ENCODE measurements around the gene CMKLR1. TPM values are rescaled to one million over a fixed set of nuclear protein-coding genes. Genes with fewer than 3 reads are reported as not detected.

CMKLR1 gene
- total and polyA plus RNA-seq, 2 donors (not counting 1 experiment from before 2014, with no cell fraction given) = 0.06 to 0.54 TPM

GRCh38 chr12:108332791-108333382, 6.2 kb downstream of the CMKLR1 start:
- no peak overlapping the region for H3K9ac ChIP-seq (ENCODE audit: low read length)
- POLR2A ChIA-PET = no interaction called here
- ATAC-seq (ENCODE audit: low read depth) (no peak), DNase-seq (no peak)
- H3K79me2 ChIP-seq (ENCODE audit: control insufficient read depth, insufficient read depth, low read length) = no peaks in the 10 kb centered on the region
- H3K27me3 ChIP-seq (replicated peaks in 1 of 4; ENCODE audit: control extremely low read depth in 1 of 4, control insufficient read depth in 3 of 4, insufficient read depth in 4 of 4, low read length in 3 of 4) = peaks cover 0 to 7% (median 3%) of the 10 kb centered on the region in 4 experiments
- H3K4me3 ChIP-seq (ENCODE audit: control extremely low read depth in 1 of 5, extremely low read depth in 1 of 5, insufficient read depth in 1 of 5, low read depth in 2 of 5, low read length in 4 of 5) = no peak overlapping the region
- H2AFZ ChIP-seq (ENCODE audit: insufficient read depth, low read depth, low read length, poor library complexity, severe bottlenecking) = no peak overlapping the region
- intact Hi-C loops (cut with micrococcal nuclease) = no loop called here
- H3K9me3 ChIP-seq (ENCODE audit: control extremely low read depth in 1 of 3, control insufficient read depth in 2 of 3, insufficient read depth in 1 of 3, low read length in 2 of 3) = no peaks in the 10 kb centered on the region
- no peak overlapping the region for H3K4me3 Mint-ChIP-seq
- 80% methylated on average over 1 of the region's 3 CpGs for WGBS (ENCODE audit: insufficient coverage)
- CTCF ChIA-PET = no interaction called here
- no peak overlapping the region for H3K27ac ChIP-seq (ENCODE audit: low read length in 2 of 2)
- peaks cover 3% of the 10 kb centered on the region for H3K9me3 Mint-ChIP-seq (ENCODE audit: insufficient read depth)
- H3K4me2 ChIP-seq (replicated peaks; ENCODE audit: low read depth, low read length, poor library complexity, severe bottlenecking) = no peak overlapping the region
- H3K27ac Mint-ChIP-seq = no peak overlapping the region
- H3K4me1 Mint-ChIP-seq = no peaks in the 10 kb centered on the region
- no peaks in the 10 kb centered on the region for H4K20me1 ChIP-seq (ENCODE audit: control insufficient read depth, insufficient read depth, low read length, poor library complexity, severe bottlenecking)
- H3K27me3 Mint-ChIP-seq = peaks cover 17% of the 10 kb centered on the region
- TF ChIP-seq CTCF (IDR thresholded peaks at IDR 0.05) = no peak
- TF ChIP-seq EZH2 (IDR thresholded peaks at IDR 0.05; ENCODE audit: borderline replicate concordance, insufficient read depth, low read depth, low read length, poor library complexity, severe bottlenecking) = no peak
- no peaks in the 10 kb centered on the region for H3K4me1 ChIP-seq (ENCODE audit: control insufficient read depth in 2 of 2, insufficient read depth in 2 of 2, low read length in 2 of 2)
- no peaks in the 10 kb centered on the region for H3K36me3 ChIP-seq (replicated peaks in 1 of 2; ENCODE audit: control extremely low read depth in 1 of 2, control insufficient read depth in 1 of 2, extremely low read depth in 1 of 2, insufficient read depth in 2 of 2, low read length in 1 of 2)

GRCh38 chr12:108328420-108328819, 10.7 kb downstream of the CMKLR1 start:
- Histone ChIP-seq H3K4me2 (replicated peaks; ENCODE audit: low read depth, low read length, poor library complexity, severe bottlenecking) (no peak overlapping the region), H3K4me1 (ENCODE audit: control insufficient read depth in 2 of 2, insufficient read depth in 2 of 2, low read length in 2 of 2) (no peaks in the 10 kb centered on the region), H3K9ac (ENCODE audit: low read length) (no peak overlapping the region), H3K36me3 (replicated peaks in 1 of 2; ENCODE audit: control extremely low read depth in 1 of 2, control insufficient read depth in 1 of 2, extremely low read depth in 1 of 2, insufficient read depth in 2 of 2, low read length in 1 of 2) (no peaks in the 10 kb centered on the region), H3K79me2 (ENCODE audit: control insufficient read depth, insufficient read depth, low read length) (no peaks in the 10 kb centered on the region), H4K20me1 (ENCODE audit: control insufficient read depth, insufficient read depth, low read length, poor library complexity, severe bottlenecking) (no peaks in the 10 kb centered on the region), H3K27me3 (replicated peaks in 1 of 4; ENCODE audit: control extremely low read depth in 1 of 4, control insufficient read depth in 3 of 4, insufficient read depth in 4 of 4, low read length in 3 of 4) (peaks cover 0 to 2% (median 0%) of the 10 kb centered on the region in 4 experiments), H3K27ac (ENCODE audit: low read length in 2 of 2) (no peak overlapping the region), H3K4me3 (ENCODE audit: control extremely low read depth in 1 of 5, extremely low read depth in 1 of 5, insufficient read depth in 1 of 5, low read depth in 2 of 5, low read length in 4 of 5) (no peak overlapping the region), H2AFZ (ENCODE audit: insufficient read depth, low read depth, low read length, poor library complexity, severe bottlenecking) (no peak overlapping the region), H3K9me3 (ENCODE audit: control extremely low read depth in 1 of 3, control insufficient read depth in 2 of 3, insufficient read depth in 1 of 3, low read length in 2 of 3) (no peaks in the 10 kb centered on the region)
- no peak for TF ChIP-seq CTCF (IDR thresholded peaks at IDR 0.05)
- TF ChIP-seq EZH2 (IDR thresholded peaks at IDR 0.05; ENCODE audit: borderline replicate concordance, insufficient read depth, low read depth, low read length, poor library complexity, severe bottlenecking) = no peak
- intact Hi-C loops (cut with micrococcal nuclease) = no loop called here
- CTCF ChIA-PET = no interaction called here
- H3K4me3 Mint-ChIP-seq = no peak overlapping the region
- no peak for DNase-seq
- peaks cover 3% of the 10 kb centered on the region for H3K9me3 Mint-ChIP-seq (ENCODE audit: insufficient read depth)
- 85% methylated on average over 7 of the region's 7 CpGs for WGBS (ENCODE audit: insufficient coverage)
- H3K27me3 Mint-ChIP-seq = peaks cover 10% of the 10 kb centered on the region
- no peak for ATAC-seq (ENCODE audit: low read depth)
- no peak overlapping the region for H3K27ac Mint-ChIP-seq
- H3K4me1 Mint-ChIP-seq = no peaks in the 10 kb centered on the region
- POLR2A ChIA-PET = no interaction called here

Data from B cell (primary cell).